Nephron progenitor cell (in vitro differentiated cells): ENCODE results near the gene MRPL49.

Source experiments
- DNase-seq: peaks from one replicate; pipeline ENCODE4 v3.0.0; 2021
- H3K27ac Mint-ChIP-seq: 2 replicates; pipeline ENCODE4 v1.8.0; 2021; ENCODE audit warnings: mild to moderate bottlenecking, moderate library complexity, mixed read lengths
- H3K27me3 Mint-ChIP-seq: 2 replicates; pipeline ENCODE4 v1.8.0; 2021; ENCODE audit warnings: mild to moderate bottlenecking, low read depth, mixed read lengths; ENCODE audit not compliant: poor library complexity
- H3K36me3 Mint-ChIP-seq: 2 replicates; pipeline ENCODE4 v1.8.0; 2021; ENCODE audit warnings: low read depth, mixed read lengths
- H3K4me1 Mint-ChIP-seq: 2 replicates; pipeline ENCODE4 v1.8.0; 2021; ENCODE audit warnings: mixed read lengths
- H3K4me3 Mint-ChIP-seq: 2 replicates; pipeline ENCODE4 v1.8.0; 2021; ENCODE audit warnings: mild to moderate bottlenecking, moderate library complexity, mixed read lengths
- H3K9me3 Mint-ChIP-seq: 2 replicates; pipeline ENCODE4 v1.8.0; 2021; ENCODE audit warnings: mild to moderate bottlenecking, moderate library complexity, mixed read lengths
- CTCF ChIP-seq: fragments of 200-600 bp; sonication (generic); IDR thresholded peaks from 2 replicates; pipeline ENCODE4 v1.5.0; 2021; ENCODE audit warnings: antibody characterized with exemption

Gene MRPL49

GRCh38 chr11:65119670-65119995, 2.5 kb upstream of the MRPL49 start:
- Mint-ChIP-seq H3K9me3 (no peaks in the 10 kb centered on the region), H3K4me1 (peaks cover 44% of the 10 kb centered on the region), H3K27ac (no peak overlapping the region), H3K27me3 (no peaks in the 10 kb centered on the region), H3K4me3 (peak overlapping the region; percentile 54), H3K36me3 (peaks cover 41% of the 10 kb centered on the region)
- DNase-seq, result no peak
- no peak for TF ChIP-seq CTCF

- Mint-ChIP-seq H3K36me3 (peaks cover 36% of the 10 kb centered on the region), H3K4me3 (peak overlapping the region; percentile 100), H3K27me3 (no peaks in the 10 kb centered on the region), H3K4me1 (peaks cover 37% of the 10 kb centered on the region), H3K27ac (no peak overlapping the region), H3K9me3 (no peaks in the 10 kb centered on the region)
- no peak for TF ChIP-seq CTCF
- no peak for DNase-seq
These were observed 1.3 kb upstream of the MRPL49 start for GRCh38 chr11:65120831-65121230.

GRCh38 chr11:65121447-65121864, 665 bp upstream of the MRPL49 start:
- Mint-ChIP-seq H3K27ac (peak overlapping the region; percentile 99), H3K9me3 (no peaks in the 10 kb centered on the region), H3K36me3 (peaks cover 36% of the 10 kb centered on the region), H3K4me3 (peak overlapping the region; percentile 100), H3K4me1 (peaks cover 37% of the 10 kb centered on the region), H3K27me3 (no peaks in the 10 kb centered on the region)
- TF ChIP-seq CTCF, result no peak
- DNase-seq, result no peak

GRCh38 chr11:65124480-65125196, 2.5 kb downstream of the MRPL49 start:
- peaks cover 32% of the 10 kb centered on the region for H3K4me1 Mint-ChIP-seq
- H3K9me3 Mint-ChIP-seq, result no peaks in the 10 kb centered on the region
- TF ChIP-seq CTCF, result no peak
- no peaks in the 10 kb centered on the region for H3K27me3 Mint-ChIP-seq
- DNase-seq, result no peak
- peak overlapping the region; percentile 67 for H3K4me3 Mint-ChIP-seq
- no peak overlapping the region for H3K27ac Mint-ChIP-seq
- peaks cover 33% of the 10 kb centered on the region for H3K36me3 Mint-ChIP-seq

GRCh38 chr11:65125197-65126056, 3.3 kb downstream of the MRPL49 start:
- H3K27me3 Mint-ChIP-seq, result no peaks in the 10 kb centered on the region
- peaks cover 25% of the 10 kb centered on the region for H3K36me3 Mint-ChIP-seq
- no peak overlapping the region for H3K27ac Mint-ChIP-seq
- no peak overlapping the region for H3K4me3 Mint-ChIP-seq
- peaks cover 32% of the 10 kb centered on the region for H3K4me1 Mint-ChIP-seq
- H3K9me3 Mint-ChIP-seq, result no peaks in the 10 kb centered on the region
- DNase-seq, result no peak
- TF ChIP-seq CTCF, result no peak
